ENCODE data around the gene CST7. TPM values are rescaled to one million over a fixed set of nuclear protein-coding genes. Genes with fewer than 3 reads are reported as not detected.

CST7 gene
- total RNA-seq, 1 donor from 2014 or later = not detected

GRCh38 chr20:24951536-24952083 lies 2.5 kb downstream of the CST7 start:
- Histone ChIP-seq H3K4me3 (no peak overlapping the region), H2AFZ (replicated peaks) (no peak overlapping the region), H4K20me1 (ENCODE audit: low read depth) (no peaks in the 10 kb centered on the region), H3K27me3 (no peaks in the 10 kb centered on the region), H3K4me2 (no peak overlapping the region), H3K79me2 (ENCODE audit: low read depth) (no peaks in the 10 kb centered on the region), H3K9me3 (ENCODE audit: low read depth) (no peaks in the 10 kb centered on the region), H3K9ac (no peak overlapping the region), H3K36me3 (no peaks in the 10 kb centered on the region), H3K27ac (no peak overlapping the region), H3F3A (ENCODE audit: low read depth) (no peaks in the 10 kb centered on the region), H3K4me1 (no peaks in the 10 kb centered on the region)
- TF ChIP-seq CTCF (IDR thresholded peaks at IDR 0.05) = no peak
- no peak for TF ChIP-seq EZH2phosphoT487 (IDR thresholded peaks at IDR 0.05)
- no peak for TF ChIP-seq EZH2 (IDR thresholded peaks at IDR 0.05)
- no peaks in the 10 kb centered on the region for H3K4me1 Mint-ChIP-seq
- peaks cover 9% of the 10 kb centered on the region for H3K27me3 Mint-ChIP-seq (ENCODE audit: insufficient read depth, low read depth)
- DNase-seq (ENCODE audit: low spot score) = no peak
- peaks cover 9% of the 10 kb centered on the region for H3K9me3 Mint-ChIP-seq
- H3K36me3 Mint-ChIP-seq = no peaks in the 10 kb centered on the region
- H3K4me3 Mint-ChIP-seq = no peak overlapping the region
- no peak overlapping the region for H3K27ac Mint-ChIP-seq

GRCh38 chr20:24952376-24953208 lies 3.5 kb downstream of the CST7 start:
- Histone ChIP-seq H3K9ac (no peak overlapping the region), H3K4me2 (no peak overlapping the region), H3K36me3 (no peaks in the 10 kb centered on the region), H3K4me1 (no peaks in the 10 kb centered on the region), H3F3A (ENCODE audit: low read depth) (no peaks in the 10 kb centered on the region), H2AFZ (replicated peaks) (no peak overlapping the region), H3K27ac (no peak overlapping the region), H3K9me3 (ENCODE audit: low read depth) (no peaks in the 10 kb centered on the region), H3K4me3 (no peak overlapping the region), H3K27me3 (no peaks in the 10 kb centered on the region), H3K79me2 (ENCODE audit: low read depth) (no peaks in the 10 kb centered on the region), H4K20me1 (ENCODE audit: low read depth) (no peaks in the 10 kb centered on the region)
- H3K9me3 Mint-ChIP-seq = peaks cover 2% of the 10 kb centered on the region
- no peaks in the 10 kb centered on the region for H3K36me3 Mint-ChIP-seq
- TF ChIP-seq EZH2phosphoT487 (IDR thresholded peaks at IDR 0.05) (no peak), EZH2 (IDR thresholded peaks at IDR 0.05) (no peak), CTCF (IDR thresholded peaks at IDR 0.05) (no peak)
- no peak for DNase-seq (ENCODE audit: low spot score)
- no peaks in the 10 kb centered on the region for H3K4me1 Mint-ChIP-seq
- H3K27ac Mint-ChIP-seq = no peak overlapping the region
- peaks cover 9% of the 10 kb centered on the region for H3K27me3 Mint-ChIP-seq (ENCODE audit: insufficient read depth, low read depth)
- H3K4me3 Mint-ChIP-seq = no peak overlapping the region

GRCh38 chr20:24953209-24953575 lies 4.1 kb downstream of the CST7 start:
- TF ChIP-seq EZH2phosphoT487 (IDR thresholded peaks at IDR 0.05) = no peak
- TF ChIP-seq CTCF (IDR thresholded peaks at IDR 0.05) = no peak
- no peak for TF ChIP-seq EZH2 (IDR thresholded peaks at IDR 0.05)
- H4K20me1 ChIP-seq (ENCODE audit: low read depth) = no peaks in the 10 kb centered on the region
- no peak overlapping the region for H3K4me3 ChIP-seq
- H3K79me2 ChIP-seq (ENCODE audit: low read depth) = no peaks in the 10 kb centered on the region
- H3K27me3 ChIP-seq = no peaks in the 10 kb centered on the region
- H2AFZ ChIP-seq (replicated peaks) = no peak overlapping the region
- H3K4me1 ChIP-seq = no peaks in the 10 kb centered on the region
- no peak overlapping the region for H3K9ac ChIP-seq
- H3F3A ChIP-seq (ENCODE audit: low read depth) = no peaks in the 10 kb centered on the region
- H3K9me3 Mint-ChIP-seq = no peaks in the 10 kb centered on the region
- H3K4me2 ChIP-seq = no peak overlapping the region
- no peak for DNase-seq (ENCODE audit: low spot score)
- no peaks in the 10 kb centered on the region for H3K9me3 ChIP-seq (ENCODE audit: low read depth)
- H3K27me3 Mint-ChIP-seq (ENCODE audit: insufficient read depth, low read depth) = peaks cover 6% of the 10 kb centered on the region
- H3K27ac Mint-ChIP-seq = no peak overlapping the region
- H3K36me3 ChIP-seq = no peaks in the 10 kb centered on the region
- no peak overlapping the region for H3K4me3 Mint-ChIP-seq
- H3K36me3 Mint-ChIP-seq = no peaks in the 10 kb centered on the region
- no peak overlapping the region for H3K27ac ChIP-seq
- no peaks in the 10 kb centered on the region for H3K4me1 Mint-ChIP-seq
